ENCODE data around the gene OR2T27.
"Not testable (repeated sequence)": the region's sequence is repeated elsewhere in the genome, so short reads cannot be mapped to it uniquely, and the experiment has no call there.

Gene OR2T27

DNA sequence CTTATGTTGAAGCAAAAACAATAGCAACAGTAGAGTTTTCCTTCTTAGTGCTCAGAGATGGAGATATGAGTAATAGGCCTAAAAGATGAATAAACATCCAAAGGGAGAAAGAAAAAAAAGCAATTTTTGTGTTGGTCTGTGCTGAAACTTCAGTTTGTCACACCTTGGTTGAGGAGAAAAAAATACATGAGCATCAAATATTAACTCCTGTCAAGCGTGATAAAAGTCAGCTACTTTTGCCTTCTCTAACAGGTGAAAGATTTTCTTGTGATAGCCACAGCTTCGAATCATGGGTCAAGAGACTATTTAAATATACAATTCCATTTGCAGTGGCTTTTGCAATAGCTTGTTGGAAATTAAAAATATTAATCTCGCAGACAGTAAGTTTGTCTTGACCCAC lies 14.4 kb downstream of the OR2T27 start:
- DNase-seq (ENCODE audit: low spot score) = not testable (repeated sequence)

DNA sequence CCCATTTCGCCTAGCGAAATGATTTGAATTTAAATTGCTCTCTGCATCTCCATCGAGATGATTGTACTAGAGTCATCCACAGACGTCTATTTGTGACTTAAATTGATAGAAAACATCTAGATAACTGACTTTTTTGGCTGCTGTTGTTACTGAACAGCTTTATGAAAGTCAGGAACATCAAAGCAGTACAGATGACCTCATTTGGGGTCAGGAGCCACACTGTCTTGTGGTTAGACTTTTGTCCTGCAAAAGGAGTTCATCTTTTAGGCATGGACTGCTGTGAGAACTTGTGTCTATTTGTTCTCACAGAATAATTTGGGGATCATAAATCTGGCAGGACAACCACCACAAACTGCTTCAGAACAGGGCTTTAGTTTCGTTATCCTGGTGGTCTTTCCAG lies 15.7 kb downstream of the OR2T27 start:
- DNase-seq (ENCODE audit: low spot score) = not testable (repeated sequence)

- not testable (repeated sequence) for DNase-seq (ENCODE audit: low spot score)
Observed at GRCh38 chr1:248636612-248637011, 18.7 kb downstream of the OR2T27 start.

- DNase-seq (ENCODE audit: low spot score) = not testable (repeated sequence)
Observed at GRCh38 chr1:248634991-248635390, 20.3 kb downstream of the OR2T27 start, which contains the start of gene OR2T11. TSS of gene OR2T11 (minus strand) at chr1:248635091. CDS start at chr1:248627128, 7,963 bp downstream.

DNA sequence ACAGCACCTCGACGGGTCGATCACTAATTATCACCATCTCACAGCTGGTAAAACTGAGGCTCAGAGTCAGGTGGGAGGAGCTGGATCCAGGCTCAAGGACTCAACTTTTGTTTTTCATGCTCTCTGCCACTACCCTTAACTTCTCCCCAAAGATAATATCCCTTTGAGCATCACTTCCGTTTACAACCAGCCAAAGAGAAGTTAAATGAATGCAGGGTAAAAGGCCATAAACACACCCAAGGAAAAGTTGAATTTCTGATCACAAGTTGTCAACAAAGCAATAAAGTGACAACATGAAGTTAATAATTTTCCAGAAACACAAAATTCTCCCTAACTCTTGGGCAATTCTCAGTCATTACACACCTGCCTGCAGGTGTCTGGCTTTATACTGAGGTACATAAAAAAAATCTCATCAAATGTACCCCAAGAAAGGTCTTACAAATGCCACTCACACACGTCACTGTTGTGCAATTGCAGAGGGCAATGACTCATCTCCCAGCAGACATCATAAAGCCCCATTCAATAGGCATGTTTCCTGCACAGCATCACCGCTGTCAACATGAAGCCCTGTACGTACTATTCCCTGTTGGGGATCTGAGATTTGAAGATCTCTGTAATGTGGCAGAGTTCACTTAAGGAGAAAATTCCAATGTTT lies 23.8 kb downstream of the OR2T27 start:
- DNase-seq (ENCODE audit: low spot score) = no peak

GRCh38 chr1:248630551-248630950 lies 24.8 kb downstream of the OR2T27 start:
- DNase-seq (ENCODE audit: low spot score) = no peak

DNA sequence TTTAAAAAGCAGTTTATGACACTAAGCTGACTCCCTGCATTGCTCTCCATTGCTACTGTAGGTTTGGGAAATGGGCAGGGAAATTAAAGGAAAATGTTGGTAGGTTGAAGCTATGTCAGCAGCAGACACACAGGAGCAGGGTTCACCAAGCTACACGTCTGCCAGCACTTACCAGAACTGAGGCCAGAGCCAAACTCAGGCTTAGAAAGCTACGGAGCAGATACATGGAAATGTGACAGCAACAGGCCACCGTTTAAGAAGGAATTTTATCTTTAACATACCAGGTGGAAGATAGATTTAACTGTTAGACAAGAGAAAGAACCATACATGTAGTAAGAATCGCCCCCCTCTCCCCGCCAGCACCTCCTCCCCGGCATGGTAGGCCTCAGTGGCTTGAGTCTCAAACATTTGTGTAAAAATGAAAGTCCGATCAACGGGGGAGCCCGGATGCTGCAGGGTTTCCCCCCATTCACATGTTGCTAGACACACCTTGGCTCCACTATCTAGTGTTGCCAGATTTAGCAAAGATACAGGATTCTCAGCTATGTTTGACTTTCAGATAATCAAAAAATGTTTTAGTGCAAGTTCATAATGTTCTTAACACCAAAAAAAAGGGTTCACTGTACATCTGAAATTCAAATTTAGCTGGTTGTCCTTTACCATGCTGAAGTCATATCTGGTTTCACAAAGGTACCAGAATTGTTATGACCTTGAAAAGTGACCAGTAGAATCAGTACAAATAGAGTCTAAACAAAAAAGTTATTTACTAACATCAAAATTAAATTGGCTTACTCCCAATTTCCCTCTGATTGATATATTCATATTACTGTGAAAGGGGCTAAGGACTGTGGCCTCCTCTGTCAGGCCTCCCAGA lies 27.1 kb downstream of the OR2T27 start:
- no peak for DNase-seq (ENCODE audit: low spot score)

- DNase-seq (ENCODE audit: low spot score) = no peak
Observed at GRCh38 chr1:248625971-248626370, 29.4 kb downstream of the OR2T27 start.

- no peak for DNase-seq (ENCODE audit: low spot score)
Observed at GRCh38 chr1:248625166-248625565, 30.2 kb downstream of the OR2T27 start.

- DNase-seq (ENCODE audit: low spot score) = peak; percentile 4
Observed at GRCh38 chr1:248622570-248623001, 32.7 kb downstream of the OR2T27 start.

- DNase-seq (ENCODE audit: low spot score) = no peak
Observed at GRCh38 chr1:248621770-248622169, 33.6 kb downstream of the OR2T27 start.

- DNase-seq (ENCODE audit: low spot score) = no peak
Observed at GRCh38 chr1:248618878-248619277, 36.5 kb downstream of the OR2T27 start.

- DNase-seq (ENCODE audit: low spot score) = no peak
Observed at GRCh38 chr1:248618119-248618518, 37.2 kb downstream of the OR2T27 start.

DNA sequence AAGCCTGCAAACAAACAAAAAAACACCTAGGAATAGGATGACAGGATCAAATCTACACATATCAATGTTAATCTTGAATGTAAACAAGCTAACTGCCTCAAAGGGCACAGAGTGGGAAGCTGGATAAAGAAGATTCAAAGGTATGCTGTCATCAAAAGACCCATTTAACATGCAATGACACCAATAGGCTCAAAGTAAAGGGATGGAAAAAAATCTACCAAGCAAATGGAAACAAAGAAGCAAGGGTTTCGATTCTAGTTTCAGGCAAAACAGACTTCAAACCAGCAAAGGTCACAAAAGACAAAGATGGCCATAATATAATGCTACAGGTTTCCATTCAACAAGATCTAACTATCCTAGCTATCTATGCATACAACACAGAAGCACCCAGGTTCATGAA lies 41.6 kb downstream of the OR2T27 start:
- DNase-seq (ENCODE audit: low spot score) = no peak

DNA sequence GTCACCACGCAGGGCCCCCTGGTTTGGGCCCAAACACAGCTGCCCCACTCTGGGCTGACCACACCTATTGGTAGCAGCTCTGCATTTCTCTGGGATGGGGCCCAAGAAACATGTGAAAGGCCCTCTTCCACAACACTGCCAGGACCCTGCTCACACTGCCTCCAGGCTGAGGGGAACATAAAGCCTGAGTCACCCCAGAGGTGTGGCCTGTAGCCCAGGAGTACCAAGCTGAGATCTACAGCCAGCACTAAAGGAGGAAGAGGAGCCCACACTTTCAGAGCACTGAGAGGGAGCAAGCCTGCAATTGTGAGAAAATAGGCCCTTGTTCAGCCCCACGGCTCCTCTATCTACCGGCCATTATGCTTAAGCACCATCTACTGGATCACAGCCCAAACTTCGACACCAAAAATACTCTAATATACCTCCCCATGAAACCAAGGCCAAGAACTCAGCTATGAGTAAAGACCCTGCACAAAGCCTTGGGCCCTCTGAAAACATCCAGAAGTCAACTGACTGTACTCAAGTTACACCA lies 43.4 kb downstream of the OR2T27 start:
- no peak for DNase-seq (ENCODE audit: low spot score)

- no peak for DNase-seq (ENCODE audit: low spot score)
Observed at GRCh38 chr1:248610301-248610700, 45.0 kb downstream of the OR2T27 start.
